ENCODE data around the gene ZKSCAN2.

ZKSCAN2 gene

GRCh38 chr16:25257470-25257955 lies at the start of gene ZKSCAN2:
TSS of gene ZKSCAN2 (minus strand) at chr16:25257845. CDS start at chr16:25257127, 718 bp downstream.
- DNase-seq (ENCODE audit: low spot score): peak; percentile 97

- no peak for DNase-seq (ENCODE audit: low spot score)
Measured at GRCh38 chr16:25299792-25300590, 42.3 kb upstream of the ZKSCAN2 start.

GRCh38 chr16:25298165-25298872 lies 40.7 kb upstream of the ZKSCAN2 start:
- DNase-seq (ENCODE audit: low spot score): no peak

- no peak for DNase-seq (ENCODE audit: low spot score)
Measured at GRCh38 chr16:25297151-25297787, 39.6 kb upstream of the ZKSCAN2 start.

- DNase-seq (ENCODE audit: low spot score): no peak
Measured at GRCh38 chr16:25291580-25291979, 33.9 kb upstream of the ZKSCAN2 start.

GRCh38 chr16:25289466-25289865 lies 31.8 kb upstream of the ZKSCAN2 start:
- no peak for DNase-seq (ENCODE audit: low spot score)

DNA sequence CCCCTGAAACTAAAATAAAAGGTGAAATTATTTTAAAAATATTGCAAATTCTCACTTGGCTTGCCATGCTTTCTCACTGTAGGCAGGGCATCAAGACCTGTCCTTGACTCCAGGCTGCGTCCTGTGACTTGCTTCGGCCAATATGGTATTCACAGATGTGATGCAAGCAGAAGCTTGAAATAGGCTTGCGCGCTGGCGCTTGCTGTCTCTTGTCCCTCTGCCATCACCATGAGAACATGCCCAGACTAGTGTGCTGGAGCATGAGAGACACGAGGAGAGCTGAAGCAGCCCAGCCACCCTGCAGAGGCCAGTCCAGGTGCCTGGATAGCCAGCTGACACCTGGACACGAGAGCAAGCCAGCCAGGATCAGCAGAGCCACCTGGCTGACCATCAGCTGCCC lies 21.8 kb upstream of the ZKSCAN2 start:
- no peak for DNase-seq (ENCODE audit: low spot score)

GRCh38 chr16:25271421-25271820 lies 13.8 kb upstream of the ZKSCAN2 start:
- DNase-seq (ENCODE audit: low spot score): no peak

DNA sequence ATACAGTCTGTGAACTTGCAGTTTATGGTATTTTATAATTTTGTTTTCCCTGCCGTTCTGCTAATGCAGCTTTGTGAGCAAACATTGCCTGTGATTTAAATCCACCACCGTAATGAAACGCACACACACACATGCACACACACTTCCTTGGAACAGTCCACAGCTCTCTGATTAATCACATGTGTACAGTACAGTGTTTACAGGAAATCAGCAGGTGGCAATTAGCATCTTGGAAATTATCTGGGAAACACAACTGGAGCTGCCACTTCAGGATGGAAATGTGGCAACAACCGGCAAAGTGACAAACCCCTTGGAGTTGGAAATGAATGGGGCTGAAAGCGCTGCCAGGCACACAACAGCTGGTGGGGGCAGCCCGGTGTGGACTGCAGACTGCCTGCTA lies 12.9 kb upstream of the ZKSCAN2 start:
- no peak for DNase-seq (ENCODE audit: low spot score)

DNA sequence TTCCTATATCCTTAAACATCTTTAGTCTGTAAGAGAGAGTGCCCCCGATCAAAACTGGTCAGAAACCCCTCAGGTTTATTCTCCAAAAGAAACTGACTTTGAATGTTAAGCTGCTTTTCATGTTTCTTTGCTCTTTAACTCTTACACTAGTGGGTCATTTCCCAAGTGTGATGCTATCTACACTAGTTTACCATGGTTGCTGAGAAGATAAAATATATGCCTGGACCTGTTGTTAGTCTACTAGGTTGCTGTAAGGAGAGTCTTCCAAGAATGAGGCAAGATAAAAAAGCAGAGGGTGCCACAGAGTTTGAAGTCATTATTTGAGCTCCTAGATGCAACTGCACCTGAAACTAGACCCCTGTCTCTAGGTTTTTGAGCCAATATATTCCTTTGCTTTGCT lies 12.2 kb upstream of the ZKSCAN2 start:
- no peak for DNase-seq (ENCODE audit: low spot score)

GRCh38 chr16:25265968-25266367 lies 8.3 kb upstream of the ZKSCAN2 start:
- DNase-seq (ENCODE audit: low spot score): no peak

DNA sequence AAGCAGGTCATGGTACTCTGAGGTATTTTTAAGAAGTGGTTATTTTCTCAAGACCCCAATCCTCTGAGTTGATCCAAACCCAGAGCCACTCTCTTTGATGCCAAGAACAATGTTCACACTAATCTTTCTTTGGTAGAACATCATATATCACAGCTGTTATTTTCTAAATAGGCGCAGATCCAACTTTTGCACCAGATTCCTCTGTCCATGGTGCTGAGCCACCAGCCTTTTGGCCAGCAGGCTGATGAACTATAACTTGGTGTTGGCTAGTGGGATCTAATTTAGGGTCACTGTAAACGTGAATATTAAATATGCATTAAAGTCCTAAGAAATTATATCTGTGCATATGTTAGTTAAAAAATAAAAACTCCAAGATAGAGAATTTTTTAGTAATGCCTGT lies 7.0 kb upstream of the ZKSCAN2 start:
- peak; percentile 18 for DNase-seq (ENCODE audit: low spot score)

DNA sequence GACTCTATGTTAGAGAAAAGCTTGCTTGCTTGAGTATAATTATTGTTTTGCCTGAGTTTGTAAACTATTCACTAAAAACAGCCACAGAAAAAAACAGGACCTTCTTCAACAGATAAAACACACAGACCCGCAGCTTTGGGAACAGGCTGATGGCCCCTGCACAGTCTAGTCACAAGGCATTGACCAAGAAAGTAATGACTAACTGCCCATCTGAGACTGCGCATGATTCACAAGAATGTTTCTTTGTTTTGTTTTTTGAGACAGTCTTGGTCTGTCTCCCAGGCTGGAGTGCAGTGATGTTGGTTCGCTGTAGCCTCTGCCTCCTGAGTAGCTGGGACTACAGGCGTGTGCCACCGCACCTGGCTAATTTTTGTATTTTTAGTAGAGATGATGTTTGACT lies 2.8 kb upstream of the ZKSCAN2 start:
- DNase-seq (ENCODE audit: low spot score): no peak

GRCh38 chr16:25258861-25259179 lies 1.2 kb upstream of the ZKSCAN2 start:
- no peak for DNase-seq (ENCODE audit: low spot score)

- DNase-seq (ENCODE audit: low spot score): no peak
Measured at GRCh38 chr16:25257956-25258860, 563 bp upstream of the ZKSCAN2 start.

DNA sequence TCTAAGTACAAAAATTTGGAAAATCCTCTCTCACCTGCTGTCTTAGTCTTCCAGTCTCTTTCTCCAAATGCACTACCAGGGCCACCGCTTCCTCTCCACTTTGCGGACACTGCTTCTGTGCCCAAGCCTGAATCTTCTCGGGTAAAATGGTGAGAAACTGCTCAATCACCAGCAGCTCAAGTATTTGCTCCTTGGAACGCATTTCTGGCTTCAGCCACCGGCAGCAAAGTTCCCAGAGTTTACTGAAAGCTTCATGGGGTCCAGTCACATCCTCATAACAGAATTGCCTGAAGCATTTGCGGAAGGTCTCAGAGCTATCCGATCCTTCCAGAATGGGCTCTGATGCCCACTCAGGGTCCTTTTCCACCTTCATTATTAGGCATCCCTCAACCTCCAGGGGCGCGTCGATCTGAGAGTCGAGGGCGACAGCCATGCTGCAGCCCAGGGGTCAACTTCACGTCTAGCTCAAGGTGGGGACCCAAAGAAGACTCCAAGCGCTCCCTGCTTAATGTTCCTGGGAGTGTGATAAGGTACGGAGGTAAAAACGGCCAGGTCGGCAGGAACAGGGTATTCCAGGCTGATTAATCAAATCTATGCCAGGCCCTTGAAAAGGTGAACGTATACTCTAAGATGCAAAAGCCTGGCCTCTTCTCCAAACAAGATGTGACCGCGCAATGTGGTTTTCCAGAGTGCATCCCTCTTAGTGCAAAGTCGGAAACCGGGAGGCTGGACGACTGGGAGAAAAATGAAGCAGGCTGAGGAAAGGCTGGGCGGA lies 763 bp downstream of the ZKSCAN2 start:
- peak; percentile 20 for DNase-seq (ENCODE audit: low spot score)

DNA sequence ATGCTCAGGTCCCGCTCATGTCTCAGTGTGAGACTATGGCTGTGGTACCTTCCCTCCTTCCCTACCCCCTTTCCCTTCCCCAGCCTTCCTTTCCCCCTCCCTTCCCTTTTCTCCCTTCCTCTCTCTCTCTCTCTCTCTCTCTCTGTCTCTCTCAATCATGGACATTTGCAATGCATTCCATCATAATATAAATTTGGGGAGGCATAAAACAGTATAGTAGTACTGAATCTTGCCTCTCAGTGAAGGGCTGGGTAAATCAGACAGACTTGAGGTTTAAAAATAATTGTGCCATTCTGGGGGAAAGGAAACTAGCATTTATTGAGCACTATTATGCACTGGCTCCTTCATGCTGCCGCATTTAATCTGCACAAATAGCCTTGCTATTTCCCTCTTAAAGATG lies 4.3 kb downstream of the ZKSCAN2 start:
- DNase-seq (ENCODE audit: low spot score): no peak

GRCh38 chr16:25250467-25250866 lies 7.2 kb downstream of the ZKSCAN2 start:
- DNase-seq (ENCODE audit: low spot score): no peak

- DNase-seq (ENCODE audit: low spot score): no peak
Measured at GRCh38 chr16:25235991-25236390, 21.7 kb downstream of the ZKSCAN2 start.

DNA sequence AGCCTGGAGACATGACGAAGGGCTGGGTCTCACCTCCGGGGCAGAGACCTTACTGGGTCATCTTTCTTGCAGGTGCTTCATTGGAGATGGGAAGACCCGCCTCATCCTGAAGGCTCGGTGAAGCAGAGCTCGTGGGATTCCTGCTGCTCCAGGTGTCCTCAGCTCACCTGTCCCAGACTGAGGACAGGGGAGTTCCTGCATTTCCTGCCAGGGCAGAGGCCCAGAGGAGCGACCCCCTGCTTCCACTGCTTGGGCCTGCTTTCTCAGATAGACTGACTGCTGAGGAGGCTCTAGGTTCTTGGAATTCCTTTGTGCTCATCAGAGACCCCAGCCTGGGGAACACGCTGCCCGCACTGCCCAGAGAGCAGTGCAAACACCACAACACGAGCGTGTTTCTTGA lies 29.3 kb downstream of the ZKSCAN2 start:
- DNase-seq (ENCODE audit: low spot score): no peak

- DNase-seq (ENCODE audit: low spot score): no peak
Measured at GRCh38 chr16:25224731-25225319, 32.8 kb downstream of the ZKSCAN2 start.

Data from AG08396 (cell line).